ENCODE results near the gene TLE6.

DNA sequence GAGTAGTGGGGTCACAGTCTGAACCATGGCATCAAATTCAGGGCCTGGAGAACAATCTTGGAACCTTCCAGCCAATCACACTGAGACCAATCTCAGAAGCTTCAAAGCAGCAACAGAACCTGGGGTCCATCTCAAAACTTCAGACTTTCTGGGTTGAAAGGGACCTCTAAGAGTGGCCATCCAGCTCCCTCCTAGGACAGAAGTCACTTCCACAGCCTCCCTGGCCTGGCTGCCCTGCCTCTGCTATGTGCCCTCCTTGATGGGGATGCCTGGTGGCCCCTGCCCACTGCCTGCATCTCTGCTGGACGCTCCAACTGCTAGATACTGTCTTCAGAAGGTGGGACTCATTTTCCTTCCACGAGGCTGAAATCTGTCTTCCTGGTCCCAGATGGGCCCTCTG is 49.9 kb downstream of the TLE6 start:
- TF ChIP-seq TAF1 (IDR thresholded peaks at IDR 0.05; ENCODE audit: borderline replicate concordance, low read depth, low read length) (no peak), POLR2A (IDR thresholded peaks at IDR 0.05; ENCODE audit: low read depth, low read length) (no peak)
